GM23248 (cell line): ENCODE measurements around the gene SRMS. TPM values are rescaled to one million over a fixed set of nuclear protein-coding genes. Genes with fewer than 3 reads are reported as not detected.

ENCODE experiments used
- DNase-seq: peaks from one replicate; pipeline ENCODE4 v3.0.0-alpha.2; 2015
- H2AFZ ChIP-seq: fragments of 200-600 bp; sonication (generic); 2 replicates; pipeline ENCODE4 v1.6.1; 2016; ENCODE audit warnings: antibody characterized with exemption
- H3F3A ChIP-seq: fragments of 200-600 bp; sonication (generic); 2 replicates; pipeline ENCODE4 v1.6.1; 2016; ENCODE audit warnings: mild to moderate bottlenecking, antibody characterized with exemption, mixed run types; ENCODE audit not compliant: insufficient read depth
- H3K27ac ChIP-seq: fragments of 200-600 bp; sonication (generic); 2 replicates; pipeline ENCODE4 v1.5.1; 2016; ENCODE audit warnings: mild to moderate bottlenecking
- H3K27me3 ChIP-seq: fragments of 200-600 bp; sonication (generic); replicated peaks from 2 replicates; pipeline ENCODE4 v1.6.1; 2016; ENCODE audit warnings: mild to moderate bottlenecking; ENCODE audit not compliant: insufficient read depth
- H3K36me3 ChIP-seq: fragments of 200-600 bp; sonication (generic); 2 replicates; pipeline ENCODE4 v1.6.1; 2016; ENCODE audit warnings: low read depth, mild to moderate bottlenecking
- H3K4me1 ChIP-seq: fragments of 200-600 bp; sonication (generic); 2 replicates; pipeline ENCODE4 v1.6.1; 2016; ENCODE audit warnings: mild to moderate bottlenecking; ENCODE audit not compliant: insufficient read depth
- H3K4me2 ChIP-seq: fragments of 200-600 bp; sonication (generic); one replicate; pipeline ENCODE4 v1.6.1; 2016; ENCODE audit warnings: mild to moderate bottlenecking; ENCODE audit not compliant: unreplicated experiment
- H3K4me3 ChIP-seq: fragments of 200-600 bp; sonication (generic); 2 replicates; pipeline ENCODE4 v1.5.1; 2016; ENCODE audit warnings: mild to moderate bottlenecking
- H3K79me2 ChIP-seq: fragments of 200-600 bp; sonication (generic); 2 replicates; pipeline ENCODE4 v1.6.1; 2016; ENCODE audit warnings: mild to moderate bottlenecking; ENCODE audit not compliant: insufficient read depth
- H3K9ac ChIP-seq: fragments of 200-600 bp; sonication (generic); 2 replicates; pipeline ENCODE4 v1.6.1; 2016; ENCODE audit warnings: mild to moderate bottlenecking
- H3K9me2 ChIP-seq: fragments of 200-600 bp; sonication (generic); 2 replicates; pipeline ENCODE4 v1.6.1; 2016; ENCODE audit warnings: mixed run types, mild to moderate bottlenecking, moderate library complexity; ENCODE audit not compliant: insufficient read depth
- H3K9me3 ChIP-seq: fragments of 200-600 bp; sonication (generic); one replicate; pipeline ENCODE4 v1.6.1; 2017; ENCODE audit warnings: low read depth
- H4K20me1 ChIP-seq: fragments of 200-600 bp; sonication (generic); 2 replicates; pipeline ENCODE4 v1.6.0; 2016; ENCODE audit not compliant: insufficient read depth
- EZH2 ChIP-seq: fragments of 200-600 bp; sonication (generic); IDR thresholded peaks from 2 replicates; pipeline ENCODE4 v1.6.1; 2018; ENCODE audit warnings: antibody characterized with exemption, mild to moderate bottlenecking; ENCODE audit not compliant: insufficient read depth, poor library complexity, severe bottlenecking
- EZH2phosphoT487 ChIP-seq: fragments of 200-600 bp; sonication (generic); IDR thresholded peaks from 2 replicates; pipeline ENCODE4 v1.6.1; 2018; ENCODE audit warnings: antibody characterized with exemption, moderate library complexity, mild to moderate bottlenecking, low read depth; ENCODE audit not compliant: insufficient read depth
- WGBS, 2 experiments: methylation state at CpG; one replicate each; pipeline ENCODE4 v1.1.6; 2015 to 2017; ENCODE audit warnings: low lambda C conversion rate in 2 of 2, low coverage in 1 of 2; ENCODE audit errors: missing lambda C conversion rate in 2 of 2; 5-methylcytosine and 5-hydroxymethylcytosine counted together
- in situ Hi-C: fragments of 300-500 bp; cut with MboI; formaldehyde crosslinking; loops from 2 replicates; pipeline ENCODE4 v1.15.0; 2020
- polyA plus RNA-seq: library from polyadenylated mRNA; unstranded; fragments of >200 nt; fragmentation: Nextera tagmentation; extraction: Ambion mirVana; gene quantifications from 2 replicates; pipeline ENCODE4 v1.2.1, GENCODE V29; 2016
- total RNA-seq: library from RNA; depleted of rRNA; stranded (reverse); fragments of >200 nt; shearing (Covaris generic); gene quantifications from 2 replicates; pipeline ENCODE4 v1.2.3, GENCODE V29; 2014

SRMS gene
- total and polyA plus RNA-seq, 2 experiments from 2014 or later, result not detected

GRCh38 chr20:63493563-63494020 is 54.0 kb downstream of the SRMS start:
- Histone ChIP-seq H3F3A (no peaks in the 10 kb centered on the region), H3K9me2 (no peaks in the 10 kb centered on the region), H2AFZ (no peak overlapping the region), H3K79me2 (no peaks in the 10 kb centered on the region), H3K4me3 (no peak overlapping the region), H3K27ac (no peak overlapping the region), H3K9me3 (no peaks in the 10 kb centered on the region), H3K4me2 (no peak overlapping the region), H3K36me3 (no peaks in the 10 kb centered on the region), H3K27me3 (peaks cover 20% of the 10 kb centered on the region), H3K9ac (no peak overlapping the region), H3K4me1 (no peaks in the 10 kb centered on the region), H4K20me1 (no peaks in the 10 kb centered on the region)
- in situ Hi-C loops, result no loop called here
- 56 to 62% methylated on average over 8 to 13 of the region's 13 CpGs for WGBS, 2 experiments
- TF ChIP-seq EZH2 (no peak), EZH2phosphoT487 (no peak)
- DNase-seq, result no peak

GRCh38 chr20:63492982-63493381 is 54.6 kb downstream of the SRMS start:
- in situ Hi-C loops, result no loop called here

GRCh38 chr20:63492518-63492917 is 55.0 kb downstream of the SRMS start:
- no peaks in the 10 kb centered on the region for H3K36me3 ChIP-seq
- 62 to 64% methylated on average over 2 of the region's 2 CpGs for WGBS, 2 experiments
- H3K9me2 ChIP-seq, result no peaks in the 10 kb centered on the region
- H2AFZ ChIP-seq, result no peak overlapping the region
- DNase-seq, result no peak
- H3K27ac ChIP-seq, result no peak overlapping the region
- no peak overlapping the region for H3K4me2 ChIP-seq
- in situ Hi-C loops, result no loop called here
- no peaks in the 10 kb centered on the region for H3K4me1 ChIP-seq
- no peaks in the 10 kb centered on the region for H4K20me1 ChIP-seq
- H3K4me3 ChIP-seq, result no peak overlapping the region
- peaks cover 12% of the 10 kb centered on the region for H3K27me3 ChIP-seq
- TF ChIP-seq EZH2 (no peak), EZH2phosphoT487 (no peak)
- no peak overlapping the region for H3K9ac ChIP-seq
- H3K79me2 ChIP-seq, result no peaks in the 10 kb centered on the region
- no peaks in the 10 kb centered on the region for H3K9me3 ChIP-seq
- H3F3A ChIP-seq, result no peaks in the 10 kb centered on the region

More at GRCh38 chr20:63492982-63493381, 54.6 kb downstream of the SRMS start:
- Histone ChIP-seq H3K36me3 (no peaks in the 10 kb centered on the region), H2AFZ (no peak overlapping the region), H3K9me3 (no peaks in the 10 kb centered on the region), H3K4me3 (no peak overlapping the region), H3K9me2 (no peaks in the 10 kb centered on the region), H3F3A (no peaks in the 10 kb centered on the region), H3K9ac (no peak overlapping the region), H3K4me1 (no peaks in the 10 kb centered on the region), H3K27me3 (peaks cover 17% of the 10 kb centered on the region), H3K79me2 (no peaks in the 10 kb centered on the region), H4K20me1 (no peaks in the 10 kb centered on the region), H3K27ac (no peak overlapping the region), H3K4me2 (no peak overlapping the region)
- DNase-seq, result no peak
- 76 to 77% methylated on average over 14 of the region's 14 CpGs for WGBS, 2 experiments
- TF ChIP-seq EZH2phosphoT487 (no peak), EZH2 (no peak)

- H3K4me3 ChIP-seq, result no peak overlapping the region
- H3F3A ChIP-seq, result no peaks in the 10 kb centered on the region
- H3K4me1 ChIP-seq, result no peaks in the 10 kb centered on the region
- H3K27me3 ChIP-seq, result peaks cover 11% of the 10 kb centered on the region
- H3K36me3 ChIP-seq, result no peaks in the 10 kb centered on the region
- H3K9ac ChIP-seq, result no peak overlapping the region
- in situ Hi-C loops, result no loop called here
- 45 to 56% methylated on average over 4 of the region's 4 CpGs for WGBS, 2 experiments
- no peak for TF ChIP-seq EZH2
- TF ChIP-seq EZH2phosphoT487, result no peak
- H4K20me1 ChIP-seq, result no peaks in the 10 kb centered on the region
- H3K9me3 ChIP-seq, result no peaks in the 10 kb centered on the region
- no peak overlapping the region for H3K27ac ChIP-seq
- H3K79me2 ChIP-seq, result no peaks in the 10 kb centered on the region
- DNase-seq, result no peak
- H3K9me2 ChIP-seq, result no peaks in the 10 kb centered on the region
- no peak overlapping the region for H3K4me2 ChIP-seq
- H2AFZ ChIP-seq, result no peak overlapping the region
Observed at GRCh38 chr20:63491635-63492230, 55.8 kb downstream of the SRMS start.
